GM19240 (cell line): Measurements from ENCODE around the gene FHAD1.

ENCODE experiments used
- DNase-seq: peaks from one replicate; pipeline ENCODE4 v3.0.0; 2011; ENCODE audit warnings: low spot score; ENCODE audit not compliant: insufficient read length

FHAD1 gene

DNA sequence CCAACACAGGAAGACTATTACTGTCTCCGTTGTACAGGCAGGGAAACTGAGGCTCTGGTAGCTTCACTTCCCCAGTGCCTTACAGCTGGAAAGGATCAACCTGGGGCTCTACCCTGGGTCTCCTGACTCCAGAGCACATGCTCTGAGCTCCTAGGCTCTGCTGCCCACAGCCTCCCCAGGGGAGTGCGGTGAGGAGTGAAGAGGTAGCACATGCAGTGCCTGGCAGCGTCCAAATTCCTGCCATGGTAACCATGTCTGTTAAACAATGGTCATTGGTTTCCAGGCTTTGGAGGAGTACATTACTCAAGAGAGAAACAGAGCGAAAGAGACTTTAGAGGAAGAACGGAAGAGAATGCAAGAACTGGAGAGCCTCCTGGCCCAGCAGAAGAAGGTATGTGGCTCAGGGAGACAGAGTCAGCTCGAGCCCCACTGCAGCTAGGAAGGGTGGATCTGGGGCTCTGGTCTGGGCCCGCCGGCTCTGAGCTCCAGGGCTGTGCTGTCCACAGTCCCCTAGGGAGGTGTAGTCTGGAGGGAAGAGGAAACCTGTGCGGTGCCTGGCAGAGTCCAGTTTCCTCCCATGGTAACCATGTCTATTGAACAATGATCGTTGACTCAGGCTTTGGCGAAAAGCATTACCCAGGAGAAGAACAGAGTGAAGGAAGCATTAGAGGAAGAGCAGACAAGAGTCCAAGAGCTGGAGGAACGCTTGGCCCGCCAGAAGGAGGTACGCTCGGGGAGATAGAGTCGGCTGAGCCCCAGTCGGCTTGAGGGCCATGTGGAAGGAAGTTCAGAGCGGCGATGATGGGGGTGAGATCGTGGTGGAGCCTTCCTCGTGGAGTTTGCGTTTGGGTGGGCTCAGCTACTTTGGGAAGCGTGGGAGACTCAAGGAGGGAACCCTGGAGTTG lies 98.0 kb downstream of the FHAD1 start:
- DNase-seq: no peak

- no peak for DNase-seq
Observed at GRCh38 chr1:15345705-15346345, 98.8 kb downstream of the FHAD1 start.

GRCh38 chr1:15346346-15347030 lies 99.5 kb downstream of the FHAD1 start:
- DNase-seq: no peak

DNA sequence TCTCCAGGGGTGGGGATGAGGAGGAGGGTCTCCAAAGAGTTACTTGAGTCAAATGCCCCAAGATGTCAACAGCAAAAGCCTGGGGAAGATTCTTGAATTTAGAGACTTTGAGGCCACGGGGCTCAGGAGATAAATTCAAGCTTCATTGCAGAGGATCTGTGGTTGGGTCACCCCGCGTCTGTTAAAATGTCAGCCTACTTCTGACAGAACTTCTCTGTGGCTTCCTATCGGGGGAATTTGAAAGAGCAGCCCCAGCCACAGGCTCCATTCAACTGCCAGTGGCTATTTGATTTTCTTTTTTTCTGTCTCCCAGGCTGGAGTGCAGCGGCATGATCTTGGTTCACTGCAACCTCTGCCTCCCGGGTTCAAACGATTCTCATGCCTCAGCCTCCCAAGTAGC lies 100.2 kb downstream of the FHAD1 start:
- no peak for DNase-seq

DNA sequence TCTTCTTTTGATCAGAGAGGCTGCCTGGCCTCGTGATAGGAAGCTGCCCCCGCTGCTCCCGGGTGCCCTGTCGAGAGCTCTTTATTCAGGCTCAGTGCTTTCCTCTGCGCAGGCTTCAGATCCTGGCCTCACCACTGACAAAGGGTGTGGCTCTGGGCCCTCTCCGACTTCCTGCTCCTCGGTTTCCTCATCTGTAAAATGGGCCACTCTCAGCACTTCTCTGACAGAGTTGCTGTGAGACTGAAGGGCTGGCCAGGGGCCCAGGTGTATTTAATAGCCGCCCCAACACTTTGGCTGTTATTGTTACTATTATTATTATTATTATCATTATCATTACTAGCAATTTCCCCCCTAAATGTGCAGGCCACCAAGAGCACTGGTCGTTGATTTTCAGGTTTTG lies 101.6 kb downstream of the FHAD1 start:
- DNase-seq: no peak

DNA sequence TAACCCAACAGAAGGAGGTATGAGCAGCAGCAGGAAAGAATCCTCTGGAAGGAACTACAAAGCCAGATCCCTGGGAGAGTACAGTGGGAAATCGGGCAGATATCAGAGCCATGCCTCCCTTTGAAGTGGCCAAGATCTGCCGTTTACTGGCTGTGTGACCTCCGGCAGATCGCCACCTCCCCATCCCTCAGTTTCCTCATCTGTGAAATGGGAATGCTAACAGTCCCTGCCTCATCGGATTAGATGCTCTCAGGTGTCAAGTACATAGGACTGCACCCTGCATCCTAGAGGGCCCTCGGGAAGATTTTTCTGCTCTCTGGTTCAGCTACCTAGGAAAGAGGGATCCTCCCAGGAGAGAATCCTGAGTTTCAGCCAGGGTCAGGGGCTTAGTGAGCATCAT lies 102.1 kb downstream of the FHAD1 start:
- DNase-seq: no peak

- no peak for DNase-seq
Observed at GRCh38 chr1:15350151-15350550, 103.1 kb downstream of the FHAD1 start.

DNA sequence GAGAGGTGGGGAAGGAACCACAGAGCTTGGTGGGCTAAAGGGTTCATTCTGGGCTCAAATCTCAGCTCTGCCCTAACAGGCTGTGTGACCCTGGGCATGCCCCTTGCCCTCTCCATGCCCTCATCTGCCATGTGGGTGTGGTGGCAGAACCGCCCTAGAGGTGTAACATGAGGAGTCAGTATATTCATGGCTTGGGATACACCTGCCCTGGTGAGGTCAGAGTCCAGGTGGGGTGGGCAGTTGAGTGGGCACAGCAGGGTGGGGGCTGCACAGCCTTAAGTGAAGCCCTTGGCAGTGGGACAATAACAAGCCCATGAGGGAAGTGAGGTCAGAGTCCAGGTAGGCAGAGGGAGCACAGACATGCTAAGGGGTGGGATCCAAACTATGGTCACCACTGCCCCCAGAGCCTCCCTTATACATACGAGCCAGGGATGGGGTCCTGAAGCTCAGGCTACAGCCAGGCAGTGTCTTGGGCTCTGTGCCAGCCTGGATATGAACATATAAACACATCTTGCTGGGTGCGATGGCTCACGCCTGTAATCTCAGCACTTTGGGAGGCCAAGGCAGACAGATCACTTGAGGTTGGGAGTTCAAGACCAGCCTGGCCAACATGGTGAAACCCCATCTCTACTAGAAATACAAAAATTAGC lies 103.7 kb downstream of the FHAD1 start:
- DNase-seq: no peak

GRCh38 chr1:15351310-15351709 lies 104.3 kb downstream of the FHAD1 start:
- DNase-seq: no peak

- no peak for DNase-seq
Observed at GRCh38 chr1:15352128-15352957, 105.3 kb downstream of the FHAD1 start.

DNA sequence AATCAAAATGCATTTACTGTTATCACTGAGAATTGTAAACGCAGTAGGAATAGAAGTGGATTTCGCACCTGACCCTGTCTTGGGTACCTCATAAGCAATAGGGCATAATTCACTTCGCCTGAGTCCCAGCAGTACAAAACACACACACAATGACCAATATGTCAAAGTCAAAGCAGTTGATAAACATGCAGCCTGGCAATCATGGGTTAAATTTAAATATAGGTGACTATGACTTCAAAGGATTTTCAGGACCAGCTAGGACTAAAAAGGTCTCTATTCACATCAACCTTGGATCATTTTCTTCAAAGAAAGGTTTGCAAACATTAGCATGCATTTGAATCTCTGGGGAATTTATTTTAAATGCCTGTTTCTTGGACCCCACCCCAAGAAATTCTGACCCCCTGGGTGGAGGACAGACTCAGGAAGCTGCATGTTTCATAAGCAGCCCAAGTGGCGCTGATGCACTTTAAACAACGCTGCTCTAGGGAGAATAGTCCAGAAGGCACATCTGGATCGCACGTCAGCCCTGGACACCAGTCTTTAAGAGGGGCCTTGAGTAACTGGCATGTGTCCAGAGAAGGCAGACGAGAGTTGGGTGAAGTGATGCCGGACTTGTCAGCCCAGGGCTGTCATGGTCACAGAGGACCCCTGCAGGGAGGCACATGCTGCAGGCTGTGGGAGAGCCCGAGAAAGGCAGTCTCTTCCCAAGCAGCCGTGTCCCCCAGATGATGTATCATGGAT lies 107.0 kb downstream of the FHAD1 start:
- no peak for DNase-seq

DNA sequence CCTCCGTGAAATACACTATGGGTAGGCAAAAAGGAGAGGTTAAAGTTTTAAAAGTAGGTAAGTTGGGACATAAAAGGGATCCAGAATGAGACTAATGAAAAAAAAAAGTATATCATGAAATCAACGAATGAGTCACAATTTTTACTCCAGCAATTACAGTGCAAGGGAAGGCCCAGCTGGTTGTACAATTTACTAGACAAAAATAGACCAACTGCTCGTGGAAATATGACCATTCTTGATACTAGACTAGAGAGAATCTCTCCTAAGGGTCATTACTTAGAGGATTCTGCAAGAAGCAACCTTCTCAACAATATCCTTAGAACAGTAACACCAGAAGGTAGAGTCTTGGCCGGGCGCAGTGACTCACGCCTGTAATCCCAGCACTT lies 107.5 kb downstream of the FHAD1 start:
- DNase-seq: no peak

DNA sequence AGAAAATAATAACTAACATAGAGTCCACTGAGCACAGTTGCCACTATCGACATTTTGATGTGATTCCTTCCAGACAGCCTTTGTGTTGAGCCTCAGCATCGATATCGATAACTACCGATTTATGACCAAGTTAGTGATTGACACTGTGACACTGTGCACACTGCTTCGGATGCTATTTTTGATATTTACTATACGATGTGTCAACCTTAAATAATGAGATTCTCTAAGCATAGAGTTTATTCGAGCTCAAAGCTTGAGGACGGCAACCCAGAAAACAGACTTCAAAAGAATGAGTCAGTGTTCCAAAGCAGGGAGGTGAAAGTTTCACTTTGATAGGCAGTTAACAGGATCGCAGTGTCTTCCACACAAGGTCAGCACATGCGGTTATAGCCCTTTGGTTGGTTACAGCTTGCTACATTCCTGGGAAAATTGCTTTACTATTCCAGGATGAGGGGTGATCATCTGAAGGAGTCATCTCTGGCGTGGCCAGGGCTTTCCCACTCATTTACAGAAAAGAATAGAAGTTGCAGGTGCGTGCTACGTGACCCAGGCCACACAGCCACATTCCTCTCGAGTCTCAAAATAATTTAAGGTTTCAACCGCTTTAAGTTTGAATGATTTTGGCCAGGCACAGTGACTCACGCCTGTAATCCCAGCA lies 109.1 kb downstream of the FHAD1 start:
- DNase-seq: no peak

- no peak for DNase-seq
Observed at GRCh38 chr1:15357612-15358207, 110.7 kb downstream of the FHAD1 start.

- DNase-seq: no peak
Observed at GRCh38 chr1:15358565-15359133, 111.6 kb downstream of the FHAD1 start.

- no peak for DNase-seq
Observed at GRCh38 chr1:15360700-15361099, 113.7 kb downstream of the FHAD1 start.

- DNase-seq: no peak
Observed at GRCh38 chr1:15362096-15362736, 115.2 kb downstream of the FHAD1 start.

DNA sequence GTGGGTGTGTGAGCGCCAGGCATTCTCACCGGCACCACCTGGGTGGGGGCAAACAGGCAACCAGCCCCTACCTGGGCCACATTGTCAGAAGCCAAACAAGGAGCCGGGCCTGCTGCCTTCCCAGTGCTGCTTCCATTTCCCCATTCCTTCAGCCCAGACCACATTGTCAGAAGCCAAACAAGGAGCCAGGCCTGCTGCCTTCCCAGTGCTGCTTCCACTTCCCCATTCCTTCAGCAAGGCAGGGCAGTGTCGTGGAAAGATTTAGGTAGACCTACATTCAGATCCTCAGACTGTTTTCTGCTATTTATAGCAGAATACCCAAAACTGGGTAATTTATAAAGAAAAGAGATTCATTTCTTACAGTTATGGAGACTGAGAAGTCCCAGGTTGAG lies 115.7 kb downstream of the FHAD1 start:
- no peak for DNase-seq
